Measurements from ENCODE around the gene KIF3B.
"Not testable (repeated sequence)": the region's sequence is repeated elsewhere in the genome, so short reads cannot be mapped to it uniquely, and the experiment has no call there.

The KIF3B gene

DNA sequence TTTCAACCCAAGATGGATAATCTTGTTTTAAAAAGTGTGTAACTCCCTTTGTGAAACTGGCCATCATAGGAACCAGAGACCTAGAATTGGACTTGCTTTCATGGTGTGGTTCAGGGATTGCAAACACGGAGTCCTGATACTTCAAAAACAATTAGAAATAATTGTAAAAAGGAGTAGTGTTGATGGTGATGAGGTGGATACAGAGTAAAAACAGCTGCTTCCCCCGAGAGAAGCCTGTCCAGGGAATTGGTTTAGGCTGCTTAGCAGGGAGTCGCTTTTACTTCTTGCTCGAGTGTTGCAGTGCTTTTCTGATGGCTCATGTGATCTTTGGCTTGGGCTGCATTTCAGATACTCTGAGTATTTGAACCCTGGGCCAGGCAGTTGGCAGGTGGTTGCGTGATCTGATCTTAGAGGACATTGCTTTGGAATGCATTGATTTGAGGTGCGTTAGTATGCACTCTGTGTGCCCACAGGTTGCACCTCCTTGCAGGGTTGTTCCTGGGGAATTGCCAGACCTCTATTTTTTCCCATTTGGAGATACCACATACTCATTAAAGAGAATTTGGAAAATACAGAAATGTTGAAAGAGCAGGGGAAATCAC lies 19.5 kb downstream of the KIF3B start:
- FAIRE-seq: no peak

GRCh38 chr20:32297439-32297838 lies 20.0 kb downstream of the KIF3B start:
- no peak for FAIRE-seq

DNA sequence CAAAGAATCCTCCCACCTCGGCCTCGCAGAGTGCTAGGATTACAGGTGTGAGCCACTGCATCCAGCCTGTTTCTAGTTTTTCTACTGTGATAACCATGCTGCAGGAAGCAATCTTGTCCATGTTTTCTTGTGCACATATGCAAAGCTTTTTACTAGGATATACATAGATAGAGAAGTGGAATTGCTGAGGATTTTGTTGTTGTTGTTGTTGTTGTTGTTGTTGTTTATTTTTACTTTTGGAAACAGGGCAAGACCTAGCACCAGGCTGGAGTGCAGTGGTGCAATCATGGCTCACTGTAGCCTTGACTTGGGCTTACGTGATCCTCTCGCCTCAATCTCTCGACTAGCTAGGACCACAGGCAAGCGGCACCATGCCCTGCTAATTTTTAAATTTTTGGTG lies 23.2 kb downstream of the KIF3B start:
- FAIRE-seq: no peak

- no peak for FAIRE-seq
Measured at GRCh38 chr20:32301719-32302506, 24.5 kb downstream of the KIF3B start.

DNA sequence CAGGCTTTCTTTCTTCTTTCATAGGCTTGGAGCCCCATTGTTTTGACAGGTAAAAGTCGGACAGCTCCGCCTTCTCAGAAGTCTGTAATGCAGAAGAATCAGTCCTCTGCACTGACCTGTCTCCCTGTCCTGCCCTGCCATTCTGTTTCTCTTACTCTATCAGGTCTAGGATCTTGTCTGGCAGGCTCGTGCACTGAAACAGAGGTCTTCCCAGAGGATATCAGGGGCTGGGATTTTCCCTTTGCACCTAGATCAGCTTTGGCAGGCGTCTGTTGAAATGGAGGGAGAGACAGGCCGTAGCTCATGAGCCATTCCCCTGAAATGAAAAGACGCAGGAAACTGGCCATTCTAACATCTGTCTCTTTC lies 25.0 kb downstream of the KIF3B start:
- FAIRE-seq: no peak

- no peak for FAIRE-seq
Measured at GRCh38 chr20:32304131-32304746, 26.8 kb downstream of the KIF3B start.

DNA sequence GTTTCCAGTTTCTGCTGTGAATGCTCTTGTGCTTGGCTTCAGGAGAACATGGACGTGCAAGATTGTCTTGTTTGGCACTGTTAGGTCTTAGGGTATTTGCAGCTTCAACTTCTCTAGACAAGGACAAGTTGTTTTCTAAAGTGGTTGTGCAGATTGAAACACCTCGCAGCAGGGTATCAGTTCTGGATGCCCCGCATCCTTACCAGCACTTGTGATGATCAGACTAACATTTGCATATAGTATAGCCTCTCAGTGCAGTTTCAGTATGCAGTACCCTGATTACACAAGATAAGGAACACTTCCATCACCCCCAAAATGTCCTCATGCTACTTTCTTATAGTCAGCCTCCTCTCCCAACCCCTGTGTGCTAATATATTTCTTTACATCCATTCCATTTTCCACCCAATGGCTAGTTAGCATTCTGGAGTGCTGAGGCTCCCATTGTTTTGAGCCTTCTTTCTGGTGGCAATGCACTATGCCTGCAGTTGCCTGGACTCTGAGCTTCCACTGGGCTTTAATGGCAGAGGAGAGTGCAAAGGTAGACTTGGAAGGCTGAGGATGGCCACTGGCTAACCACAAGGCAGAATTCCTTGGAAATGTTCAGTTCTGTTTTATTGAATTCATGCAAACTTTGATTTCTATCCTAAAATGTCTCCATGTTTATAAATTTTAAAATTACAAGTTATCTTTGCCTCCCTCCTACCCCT lies 35.4 kb downstream of the KIF3B start:
- no peak for FAIRE-seq

DNA sequence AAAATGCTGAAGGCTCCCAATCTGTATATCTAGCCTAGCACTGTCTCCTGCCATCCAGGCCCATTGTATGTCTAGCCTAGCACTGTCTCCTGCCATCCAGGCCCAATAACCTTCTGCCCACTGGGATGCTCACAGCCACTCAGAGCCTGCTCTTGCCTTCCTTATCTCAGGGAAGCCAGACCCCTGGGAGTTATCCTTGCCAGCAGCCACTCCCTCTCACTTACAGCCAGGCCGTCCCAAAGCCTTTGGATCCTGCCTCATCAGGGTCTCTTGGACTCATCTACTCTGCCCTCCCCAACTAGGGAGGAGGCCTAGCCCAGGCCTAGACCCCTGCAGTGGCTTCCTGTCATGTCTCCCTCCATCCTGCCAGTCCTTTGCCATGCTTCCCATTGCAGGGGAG lies 37.3 kb downstream of the KIF3B start:
- FAIRE-seq: no peak

DNA sequence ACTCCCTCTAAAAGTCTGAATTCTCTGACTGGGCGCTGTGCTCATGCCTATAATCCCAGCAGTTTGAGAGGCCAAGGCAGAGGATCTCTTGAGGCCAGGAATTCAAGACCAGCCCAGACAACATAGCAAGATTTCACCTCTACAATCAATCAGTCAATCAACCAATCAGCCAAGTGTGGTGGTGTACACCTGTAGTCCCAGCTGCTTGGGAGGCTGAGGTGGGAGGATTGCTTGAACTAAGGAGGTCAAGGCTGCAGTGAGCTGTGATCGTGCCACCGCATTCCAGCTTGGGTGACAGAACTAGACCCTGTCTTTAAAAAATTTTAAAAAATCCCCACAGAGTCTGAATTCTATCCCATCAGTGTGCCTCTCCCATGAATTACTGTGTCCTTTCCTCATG lies 37.9 kb downstream of the KIF3B start:
- no peak for FAIRE-seq

GRCh38 chr20:32315891-32316290 lies 38.4 kb downstream of the KIF3B start:
- no peak for FAIRE-seq

DNA sequence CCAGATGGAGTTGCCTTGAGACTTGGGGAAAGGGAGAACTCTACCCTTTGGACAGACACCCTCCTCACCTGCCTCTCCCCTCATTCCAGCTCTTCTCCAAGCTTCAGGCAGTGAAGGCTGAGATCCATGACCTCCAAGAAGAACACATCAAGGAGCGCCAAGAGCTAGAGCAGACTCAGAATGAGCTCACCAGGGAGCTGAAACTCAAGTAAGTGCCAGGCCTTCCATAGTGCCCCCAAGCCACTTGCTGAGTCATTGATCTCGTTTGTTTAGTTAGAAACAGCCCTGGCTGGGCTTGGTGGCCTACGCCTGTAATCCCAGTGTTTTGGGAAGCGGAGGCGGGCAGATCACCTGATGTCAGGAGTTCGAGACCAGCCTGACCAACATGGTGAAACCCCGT lies 39.2 kb downstream of the KIF3B start:
- no peak for FAIRE-seq

- no peak for FAIRE-seq
Measured at GRCh38 chr20:32319100-32319499, 41.6 kb downstream of the KIF3B start.

GRCh38 chr20:32320305-32320704 lies 42.9 kb downstream of the KIF3B start:
- FAIRE-seq: peak; percentile 21

GRCh38 chr20:32321390-32321789 lies 43.9 kb downstream of the KIF3B start:
- FAIRE-seq: no peak

DNA sequence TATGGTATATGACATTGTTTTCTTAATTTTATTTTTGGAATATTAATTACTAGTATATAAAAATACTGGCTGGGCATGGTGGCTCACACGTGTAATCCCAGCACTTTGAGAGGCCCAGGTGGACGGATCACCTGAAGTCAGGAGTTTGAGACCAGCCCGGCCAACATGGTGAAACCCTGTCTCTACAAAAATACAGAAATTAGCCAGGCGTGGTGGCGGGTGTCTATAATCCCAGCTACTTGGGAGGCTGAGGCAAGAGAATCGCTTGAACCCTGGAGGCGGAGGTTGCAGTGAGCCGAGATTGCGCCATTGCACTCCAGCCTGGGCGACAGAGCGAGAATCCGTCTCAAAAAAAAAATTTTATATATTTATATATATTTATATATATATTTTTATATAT lies 44.8 kb downstream of the KIF3B start:
- FAIRE-seq: not testable (repeated sequence)

DNA sequence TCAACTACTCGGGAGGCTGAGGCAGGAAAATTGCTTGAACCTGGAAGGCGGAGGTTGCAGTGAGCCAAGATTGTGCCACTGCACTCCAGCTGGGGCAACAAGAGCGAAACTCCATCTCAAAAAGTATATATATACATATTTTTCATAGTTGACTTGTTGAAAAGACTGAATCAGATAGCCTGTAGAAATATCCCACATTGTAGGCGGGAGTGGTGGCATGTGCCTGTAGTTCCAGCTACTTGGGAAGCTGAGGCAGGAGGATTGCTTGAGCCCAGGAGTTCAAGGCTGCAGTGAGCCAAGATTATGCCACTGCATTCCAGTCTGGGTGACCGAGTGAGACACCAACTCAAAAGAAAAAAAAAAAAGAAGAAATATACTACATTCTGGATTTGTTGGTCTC lies 46.3 kb downstream of the KIF3B start:
- FAIRE-seq: not testable (repeated sequence)

GRCh38 chr20:32325706-32326503 lies 48.5 kb downstream of the KIF3B start:
- no peak for FAIRE-seq

- FAIRE-seq: no peak
Measured at GRCh38 chr20:32326504-32326845, 49.0 kb downstream of the KIF3B start.

- no peak for FAIRE-seq
Measured at GRCh38 chr20:32327087-32327681, 49.7 kb downstream of the KIF3B start.

DNA sequence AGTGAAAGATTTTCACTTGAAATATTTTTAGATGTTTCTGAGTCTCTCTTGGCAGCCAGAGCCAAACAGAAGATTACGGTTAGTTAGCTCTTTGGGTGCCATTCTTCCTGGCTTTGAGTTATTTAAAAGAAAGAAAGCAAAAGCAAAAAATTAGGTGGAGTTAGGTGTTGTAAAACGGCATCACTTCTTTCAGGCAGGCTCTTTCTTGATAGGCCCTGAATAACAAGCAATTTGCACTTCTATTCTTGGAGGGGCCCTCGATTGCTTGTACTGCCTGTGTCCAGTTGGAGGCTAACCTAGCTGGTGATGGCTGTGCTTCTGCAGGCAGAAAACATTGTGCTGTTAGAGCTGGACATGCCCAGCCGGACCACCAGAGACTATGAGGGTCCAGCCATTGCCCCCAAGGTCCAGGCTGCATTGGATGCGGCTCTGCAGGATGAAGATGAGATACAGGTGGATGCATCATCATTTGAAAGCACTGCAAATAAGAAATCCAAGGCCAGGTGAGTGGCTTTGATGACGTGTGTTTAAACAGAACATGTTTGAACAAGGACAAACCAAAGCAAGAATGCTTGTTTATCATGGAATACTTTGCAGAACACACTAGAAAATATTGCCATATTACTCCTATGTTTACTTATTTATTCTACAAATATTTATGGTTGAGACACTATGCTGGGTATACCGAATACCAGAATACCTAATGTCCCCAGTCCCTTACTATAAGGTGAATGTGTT lies 52.5 kb downstream of the KIF3B start:
- no peak for FAIRE-seq

DNA sequence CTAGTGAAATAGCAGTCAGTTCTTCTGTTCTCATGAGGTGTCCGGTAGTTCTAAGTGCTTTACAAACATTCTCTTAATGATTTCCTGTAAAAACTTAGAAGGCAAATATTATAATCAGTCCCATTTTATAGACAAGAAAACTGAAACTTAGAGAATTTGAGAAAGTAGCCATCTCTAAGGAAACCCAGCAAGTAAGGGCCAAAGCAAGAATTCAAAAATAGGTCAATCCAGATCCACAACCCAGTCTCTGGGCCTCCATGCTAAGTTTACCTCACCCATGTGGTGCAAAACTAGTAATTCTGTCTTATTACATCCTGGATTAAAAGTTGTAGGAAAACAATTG lies 53.1 kb downstream of the KIF3B start:
- FAIRE-seq: no peak

GRCh38 chr20:32332614-32333013 lies 55.2 kb downstream of the KIF3B start:
- FAIRE-seq: no peak

Measured in A204.1 (cell line).